ENCODE measurements around the gene PTMA. TPM values are rescaled to one million over a fixed set of nuclear protein-coding genes. Genes with fewer than 3 reads are reported as not detected.

PTMA gene
- total RNA-seq, 1 experiment from 2014 or later, result 2,164 TPM

- no peak for TF ChIP-seq ZNF281 (CRISPR knock-in tag; IDR thresholded peaks at IDR 0.05)
Measured at GRCh38 chr2:231693956-231694355, 14.4 kb upstream of the PTMA start (continued).

GRCh38 chr2:231696004-231696367 lies 12.3 kb upstream of the PTMA start:
- Mint-ChIP-seq H3K36me3 (no peaks in the 10 kb centered on the region), H3K4me1 (peaks cover 6% of the 10 kb centered on the region), H3K9me3 (no peaks in the 10 kb centered on the region), H3K27me3 (ENCODE audit: low read depth) (peaks cover 3% of the 10 kb centered on the region; the same call in 1 of the 2 replicates), H3K27ac (no peak overlapping the region), H3K4me3 (no peak overlapping the region)
- TF ChIP-seq MAX (CRISPR knock-in tag; IDR thresholded peaks at IDR 0.05), result no peak
- TF ChIP-seq PREB (CRISPR knock-in tag; IDR thresholded peaks at IDR 0.05; ENCODE audit: borderline replicate concordance), result no peak
- TF ChIP-seq IRF1 (CRISPR knock-in tag; IDR thresholded peaks at IDR 0.05), result no peak
- TF ChIP-seq ESRRA (CRISPR knock-in tag; IDR thresholded peaks at IDR 0.05; ENCODE audit: borderline replicate concordance), result no peak
- no peak for TF ChIP-seq TCF7 (CRISPR knock-in tag; IDR thresholded peaks at IDR 0.05; ENCODE audit: low read depth)
- TF ChIP-seq ZNF416 (CRISPR knock-in tag; IDR thresholded peaks at IDR 0.05), result no peak
- TF ChIP-seq E2F4 (CRISPR knock-in tag; IDR thresholded peaks at IDR 0.05; ENCODE audit: borderline replicate concordance, low read depth), result no peak
- TF ChIP-seq PRDM15 (CRISPR knock-in tag; IDR thresholded peaks at IDR 0.05), result no peak
- TF ChIP-seq KAT7 (CRISPR knock-in tag; IDR thresholded peaks at IDR 0.05; ENCODE audit: borderline replicate concordance), result no peak
- no peak for TF ChIP-seq ZNF425 (CRISPR knock-in tag; conservative IDR thresholded peaks at IDR 0.05)
- no peak for TF ChIP-seq USF1 (CRISPR knock-in tag; IDR thresholded peaks at IDR 0.05)
- no peak for TF ChIP-seq ELF4 (CRISPR knock-in tag; IDR thresholded peaks at IDR 0.05; ENCODE audit: low read depth)
- ChIA-PET CTCF (interaction anchor here (3.2 kb wide), 1 partner anchor 19 kb away, joined by 28 read pairs; no protein-coding TSS in a partner anchor), POLR2A (interaction anchor here (2.1 kb wide), 1 partner anchor 12 kb away, joined by 5 read pairs; the partner anchor contains the start of gene PTMA)
- DNase-seq (ENCODE audit: low spot score) (no peak), ATAC-seq (no peak)

All from WTC11 (cell line).